Mesenchymal stem cell (in vitro differentiated cells and primary cell): ENCODE measurements around the gene RAPGEF5.

Experiments used
- DNase-seq: peaks from one replicate; pipeline ENCODE4 v3.0.0-alpha.2; 2013
- H2AFZ ChIP-seq: one replicate; pipeline ENCODE4 v1.6.1; 2013; ENCODE audit warnings: low read depth, mild to moderate bottlenecking, control low read depth, inconsistent platforms, low read length, moderate library complexity
- H2AK5ac ChIP-seq: 2 replicates; pipeline ENCODE4 v1.6.1; 2013; ENCODE audit warnings: low read length, moderate library complexity, mild to moderate bottlenecking, inconsistent platforms; ENCODE audit not compliant: severe bottlenecking
- H2BK120ac ChIP-seq: one replicate; pipeline ENCODE4 v1.6.1; 2013; ENCODE audit warnings: low read depth, mild to moderate bottlenecking, inconsistent platforms, low read length, moderate library complexity
- H2BK12ac ChIP-seq, 2 experiments: one replicate each; pipeline ENCODE4 v1.6.1; 2013; ENCODE audit warnings: inconsistent platforms in 2 of 2, low read length in 2 of 2, mild to moderate bottlenecking in 2 of 2, moderate library complexity in 2 of 2, control low read depth in 1 of 2
- H2BK15ac ChIP-seq: one replicate; pipeline ENCODE4 v1.6.1; 2013; ENCODE audit warnings: mild to moderate bottlenecking, low read depth, inconsistent platforms; ENCODE audit not compliant: poor library complexity, severe bottlenecking
- H2BK5ac ChIP-seq: 2 replicates; pipeline ENCODE4 v1.6.1; 2013; ENCODE audit warnings: low read depth, mild to moderate bottlenecking, low read length, control low read depth, inconsistent platforms; ENCODE audit not compliant: poor library complexity, severe bottlenecking
- H3K14ac ChIP-seq, 2 experiments: one replicate each; pipeline ENCODE4 v1.6.1; 2013; ENCODE audit warnings: inconsistent platforms in 2 of 2, low read length in 2 of 2, control low read depth in 1 of 2, mild to moderate bottlenecking in 1 of 2, moderate library complexity in 1 of 2
- H3K18ac ChIP-seq, 2 experiments: one replicate each; pipeline ENCODE4 v1.6.1; 2013; ENCODE audit warnings: inconsistent platforms in 2 of 2, low read length in 2 of 2, control low read depth in 1 of 2, low read depth in 1 of 2, mild to moderate bottlenecking in 1 of 2
- H3K23ac ChIP-seq, 2 experiments: one replicate each; pipeline ENCODE4 v1.6.1; 2013; ENCODE audit warnings: inconsistent platforms in 2 of 2, low read length in 2 of 2, mild to moderate bottlenecking in 2 of 2, moderate library complexity in 2 of 2, control low read depth in 1 of 2
- H3K27ac ChIP-seq: 2 replicates; pipeline ENCODE4 v1.5.1; 2013; ENCODE audit warnings: mild to moderate bottlenecking, moderate library complexity, low read length, control low read depth, inconsistent platforms; ENCODE audit not compliant: poor library complexity, severe bottlenecking
- H3K27me3 ChIP-seq, 2 experiments: 2 replicates each; pipeline versions ENCODE4 v1.6.1 to v1.7.0; 2013; ENCODE audit warnings: low read length in 2 of 2, mild to moderate bottlenecking in 2 of 2, moderate library complexity in 2 of 2, control low read depth in 1 of 2, inconsistent platforms in 1 of 2; ENCODE audit not compliant: control insufficient read depth in 1 of 2, insufficient read depth in 1 of 2
- H3K36me3 ChIP-seq, 2 experiments: 2 replicates each; pipeline versions ENCODE4 v1.6.1 to v1.7.0; 2013; ENCODE audit warnings: low read length in 2 of 2, control low read depth in 1 of 2, inconsistent platforms in 1 of 2, low read depth in 1 of 2, mild to moderate bottlenecking in 1 of 2; ENCODE audit not compliant: insufficient read depth in 2 of 2, control insufficient read depth in 1 of 2
- H3K4ac ChIP-seq, 2 experiments: one replicate each; pipeline ENCODE4 v1.6.1; 2013; ENCODE audit warnings: inconsistent platforms in 2 of 2, low read length in 2 of 2, mild to moderate bottlenecking in 2 of 2, moderate library complexity in 2 of 2, control low read depth in 1 of 2, low read depth in 1 of 2
- H3K4me1 ChIP-seq: 2 replicates; pipeline ENCODE4 v1.6.1; 2013; ENCODE audit warnings: low read depth, low read length, control low read depth; ENCODE audit not compliant: control insufficient read depth, insufficient read depth
- H3K4me2 ChIP-seq: 2 replicates; pipeline ENCODE4 v1.6.1; 2013; ENCODE audit warnings: low read length, mild to moderate bottlenecking, inconsistent platforms; ENCODE audit not compliant: poor library complexity, severe bottlenecking
- H3K4me3 ChIP-seq, 2 experiments: 2 replicates each; pipeline versions ENCODE4 v1.5.1 to v1.7.0; 2013; ENCODE audit warnings: low read length in 2 of 2, mild to moderate bottlenecking in 2 of 2, control low read depth in 1 of 2, low read depth in 1 of 2; ENCODE audit not compliant: insufficient read depth in 1 of 2
- H3K79me1 ChIP-seq: replicated peaks from 2 replicates; pipeline ENCODE4 v1.6.1; 2013; ENCODE audit warnings: mild to moderate bottlenecking, control low read depth, low read length, inconsistent platforms; ENCODE audit not compliant: poor library complexity, severe bottlenecking
- H3K9ac ChIP-seq: 2 replicates; pipeline ENCODE4 v1.7.0; 2013; ENCODE audit warnings: mild to moderate bottlenecking, low read length, moderate library complexity
- H3K9me3 ChIP-seq: 2 replicates; pipeline ENCODE4 v1.7.0; 2013; ENCODE audit warnings: mild to moderate bottlenecking, low read length; ENCODE audit not compliant: control insufficient read depth
- H4K8ac ChIP-seq: one replicate; pipeline ENCODE4 v1.6.1; 2013; ENCODE audit warnings: inconsistent platforms, mild to moderate bottlenecking, low read length, moderate library complexity
- H4K91ac ChIP-seq: one replicate; pipeline ENCODE4 v1.6.1; 2013; ENCODE audit warnings: mild to moderate bottlenecking, low read length, inconsistent platforms
- WGBS: methylation state at CpG from one replicate; pipeline ENCODE4 v1.1.7; 2013; ENCODE audit warnings: mixed read lengths; 5-methylcytosine and 5-hydroxymethylcytosine counted together

RAPGEF5 gene

DNA sequence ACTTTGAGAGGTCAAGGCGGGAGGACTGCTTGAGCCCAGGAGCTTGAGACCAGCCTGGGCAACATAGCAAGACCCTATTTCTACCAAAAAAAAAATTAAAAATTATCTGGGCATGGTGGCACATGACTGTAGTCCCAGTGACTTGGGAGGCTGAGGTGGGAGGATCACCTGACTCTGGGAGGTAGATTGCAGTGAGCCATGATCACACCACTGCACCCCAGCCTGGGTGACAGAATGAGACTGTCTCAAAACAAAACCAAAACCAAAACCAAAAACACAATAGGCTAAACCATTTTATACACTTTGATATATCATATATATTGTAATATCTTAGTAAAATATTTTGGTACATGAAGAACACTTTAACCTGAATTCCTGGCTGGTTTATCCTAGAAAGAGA lies 101.6 kb downstream of the RAPGEF5 start:
- Histone ChIP-seq H2BK15ac (no peak overlapping the region), H3K4me3 (no peak overlapping the region), H3K27ac (no peak overlapping the region), H3K18ac (no peak overlapping the region), H3K36me3 (no peaks in the 10 kb centered on the region), H3K9me3 (no peaks in the 10 kb centered on the region), H3K4me2 (no peak overlapping the region), H3K79me1 (no peaks in the 10 kb centered on the region), H4K8ac (no peak overlapping the region), H3K9ac (no peak overlapping the region), H2AK5ac (no peak overlapping the region), H3K23ac (no peak overlapping the region), H4K91ac (no peak overlapping the region), H2BK12ac (no peak overlapping the region), H3K4me1 (no peaks in the 10 kb centered on the region), H2BK5ac (no peak overlapping the region), H2BK120ac (no peak overlapping the region), H3K4ac (no peak overlapping the region), H3K14ac (no peak overlapping the region), H3K27me3 (no peaks in the 10 kb centered on the region), H2AFZ (no peak overlapping the region)
- WGBS, result 100% methylated on average over 1 of the region's 1 CpG
- no peak for DNase-seq

DNA sequence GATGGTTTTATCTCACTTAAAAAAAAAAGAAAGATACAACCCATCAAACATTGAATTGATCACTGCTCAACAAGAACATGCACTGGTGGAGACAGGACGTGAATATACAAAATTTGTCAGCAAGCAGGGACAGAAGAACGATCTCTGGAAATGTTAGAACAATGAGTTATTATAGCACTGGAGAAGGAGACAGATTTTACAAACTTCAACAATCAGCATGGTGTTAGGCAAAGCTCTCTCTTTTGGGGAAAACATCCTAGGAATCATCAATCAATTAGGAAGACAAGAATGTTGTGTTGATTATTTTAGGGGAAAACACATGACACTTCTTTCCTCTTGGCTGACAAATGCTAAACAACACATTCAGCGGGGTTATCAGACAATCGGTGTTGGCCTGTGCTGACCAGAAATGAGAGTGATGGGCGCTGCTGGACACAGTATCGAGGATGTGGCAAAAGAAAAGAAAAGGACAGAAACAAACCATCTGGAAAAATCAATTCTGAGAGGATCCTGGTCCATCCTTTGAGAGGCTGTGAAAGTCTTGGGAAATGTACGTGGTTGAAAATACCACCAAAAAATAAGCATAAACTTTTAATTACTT lies 103.9 kb downstream of the RAPGEF5 start:
- Histone ChIP-seq H2BK5ac (no peak overlapping the region), H2BK12ac (no peak overlapping the region), H3K27me3 (no peaks in the 10 kb centered on the region), H3K18ac (no peak overlapping the region), H3K27ac (no peak overlapping the region), H4K8ac (no peak overlapping the region), H2AFZ (no peak overlapping the region), H3K4me1 (no peaks in the 10 kb centered on the region), H2AK5ac (no peak overlapping the region), H3K9me3 (no peaks in the 10 kb centered on the region), H2BK120ac (no peak overlapping the region), H3K9ac (no peak overlapping the region), H2BK15ac (no peak overlapping the region), H3K4ac (no peak overlapping the region), H3K4me3 (no peak overlapping the region), H3K4me2 (no peak overlapping the region), H3K14ac (no peak overlapping the region), H3K23ac (no peak overlapping the region), H4K91ac (no peak overlapping the region), H3K79me1 (no peaks in the 10 kb centered on the region), H3K36me3 (no peaks in the 10 kb centered on the region)
- WGBS, result 20% methylated on average over 6 of the region's 7 CpGs
- DNase-seq, result no peak

GRCh38 chr7:22252016-22252415 lies 104.9 kb downstream of the RAPGEF5 start:
- Histone ChIP-seq H3K27me3 (no peaks in the 10 kb centered on the region), H2AK5ac (no peak overlapping the region), H2BK5ac (no peak overlapping the region), H3K4me3 (no peak overlapping the region), H2AFZ (no peak overlapping the region), H3K23ac (no peak overlapping the region), H4K91ac (no peak overlapping the region), H2BK120ac (no peak overlapping the region), H2BK12ac (no peak overlapping the region), H3K4me1 (no peaks in the 10 kb centered on the region), H3K14ac (no peak overlapping the region), H2BK15ac (no peak overlapping the region), H3K9ac (no peak overlapping the region), H3K9me3 (no peaks in the 10 kb centered on the region), H3K4me2 (no peak overlapping the region), H4K8ac (no peak overlapping the region), H3K18ac (no peak overlapping the region), H3K36me3 (no peaks in the 10 kb centered on the region), H3K27ac (no peak overlapping the region), H3K79me1 (no peaks in the 10 kb centered on the region), H3K4ac (no peak overlapping the region)
- 84% methylated on average over 2 of the region's 2 CpGs for WGBS
- no peak for DNase-seq

GRCh38 chr7:22251281-22251680 lies 105.7 kb downstream of the RAPGEF5 start:
- 96% methylated on average over 2 of the region's 2 CpGs for WGBS
- H3K27ac ChIP-seq, result no peak overlapping the region
- no peak overlapping the region for H2BK5ac ChIP-seq
- no peak overlapping the region for H3K18ac ChIP-seq
- H3K36me3 ChIP-seq, result no peaks in the 10 kb centered on the region
- peaks cover under 1% of the 10 kb centered on the region for H3K9me3 ChIP-seq
- no peak overlapping the region for H3K9ac ChIP-seq
- H2AK5ac ChIP-seq, result no peak overlapping the region
- DNase-seq, result no peak
- no peak overlapping the region for H2BK12ac ChIP-seq
- no peak overlapping the region for H2BK15ac ChIP-seq
- no peak overlapping the region for H2AFZ ChIP-seq
- H3K4me1 ChIP-seq, result no peaks in the 10 kb centered on the region
- no peak overlapping the region for H3K4me3 ChIP-seq
- H3K79me1 ChIP-seq, result no peaks in the 10 kb centered on the region
- H4K8ac ChIP-seq, result no peak overlapping the region
- H2BK120ac ChIP-seq, result no peak overlapping the region
- H3K27me3 ChIP-seq, result no peaks in the 10 kb centered on the region
- H3K14ac ChIP-seq, result peak overlapping the region in 1 of 2 experiments; percentile 48
- no peak overlapping the region for H3K23ac ChIP-seq
- no peak overlapping the region for H4K91ac ChIP-seq
- no peak overlapping the region for H3K4ac ChIP-seq
- H3K4me2 ChIP-seq, result no peak overlapping the region
